GM12892 (cell line): ENCODE results near the gene KIAA1755.
"Not testable (repeated sequence)": the region's sequence is repeated elsewhere in the genome, so short reads cannot be mapped to it uniquely, and the experiment has no call there.

Experiments
- DNase-seq: peaks from one replicate; pipeline ENCODE4 v3.0.0; 2011; ENCODE audit not compliant: insufficient read length
- FAIRE-seq: peaks from 2 replicates; lab custom pipeline; 2011; peaks lifted over from hg19 to GRCh38; lab: Jason Lieb, UNC
- POLR2A ChIP-seq: IDR thresholded peaks from 2 replicates; pipeline ENCODE4 v1.6.1; 2011; ENCODE audit warnings: low read depth, low read length, control low read depth
- POLR2AphosphoS5 ChIP-seq: IDR thresholded peaks from 2 replicates; pipeline ENCODE4 v1.6.1; 2011; ENCODE audit warnings: low read depth, low read length, control low read depth
- TAF1 ChIP-seq: IDR thresholded peaks from 2 replicates; pipeline ENCODE4 v1.6.1; 2011; ENCODE audit warnings: low read depth, mild to moderate bottlenecking, control low read depth, low read length, borderline replicate concordance

KIAA1755 gene

DNA sequence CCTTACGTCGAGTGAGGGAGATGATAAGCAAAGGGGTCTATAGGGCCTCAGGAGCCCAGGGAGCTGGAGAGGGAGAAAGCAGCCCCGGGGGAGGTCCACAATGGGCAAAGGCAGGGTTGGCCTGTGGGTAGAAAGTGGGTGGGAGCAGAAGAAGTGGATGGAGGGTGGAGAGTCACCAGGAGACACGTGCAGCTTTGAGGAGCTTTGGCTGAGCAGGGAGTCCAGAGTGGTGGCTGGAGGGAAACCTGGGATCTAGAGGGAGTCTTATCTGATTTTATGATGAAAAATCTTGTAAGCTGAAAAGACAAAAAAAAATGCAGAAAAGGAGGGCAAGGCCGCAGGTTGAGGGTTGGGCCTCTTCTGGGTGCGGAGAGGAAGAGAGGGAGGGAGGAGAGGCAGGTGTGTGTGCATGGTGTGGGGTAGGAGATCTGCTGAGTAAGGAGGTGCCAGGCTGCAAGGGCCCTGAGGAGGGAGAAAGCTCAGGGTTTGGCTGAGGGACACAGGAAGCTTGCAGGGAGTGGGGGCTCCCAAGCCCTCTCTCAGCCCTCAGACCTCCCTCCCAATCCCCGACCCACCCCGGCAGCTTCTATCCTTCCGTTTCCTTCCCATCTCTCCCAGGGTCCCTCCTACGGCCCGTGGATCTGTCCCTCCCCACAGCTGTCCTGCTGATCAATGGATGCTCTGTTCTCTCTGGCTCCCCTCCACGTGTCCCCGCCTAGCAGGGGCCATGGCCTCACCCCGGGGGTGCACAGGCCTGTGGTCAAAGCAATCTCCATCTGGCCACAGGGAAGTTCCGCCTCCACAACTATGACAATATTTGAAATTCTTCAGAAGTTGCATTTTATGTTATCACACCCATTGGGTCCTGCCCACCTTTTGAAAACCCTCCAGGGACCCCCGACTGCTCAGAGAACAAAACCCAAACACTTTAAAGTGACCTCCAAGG, 26.3 kb upstream of the KIAA1755 start:
- TF ChIP-seq POLR2AphosphoS5: no peak
- no peak for TF ChIP-seq POLR2A
- no peak for TF ChIP-seq TAF1
- no peak for FAIRE-seq
- no peak for DNase-seq

DNA sequence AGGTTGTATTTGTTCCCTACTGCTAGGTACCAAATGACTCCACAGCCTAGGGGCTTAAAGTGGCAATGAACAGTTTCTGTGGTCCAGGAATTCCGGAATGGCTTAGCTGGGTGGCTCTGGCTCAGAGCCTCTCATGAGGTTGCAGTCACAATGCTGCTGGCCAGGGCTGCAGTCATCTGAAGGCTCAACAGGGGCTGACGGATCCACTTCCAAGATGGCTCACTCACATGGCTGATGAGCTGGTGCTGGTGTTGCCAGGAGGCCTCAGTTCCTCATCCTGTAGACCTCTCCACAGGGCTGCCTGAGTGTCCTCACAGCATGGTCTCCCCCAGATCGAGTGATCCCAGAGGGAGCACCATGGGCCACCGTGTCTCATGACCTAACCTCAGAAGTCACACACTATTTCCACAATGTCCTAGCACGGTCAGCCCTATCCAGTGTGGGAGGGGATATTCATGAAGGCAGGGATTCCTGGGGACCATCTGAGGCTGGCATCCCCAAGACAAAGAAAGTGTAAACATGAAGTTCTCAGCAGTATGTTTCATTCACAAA, 24.4 kb upstream of the KIAA1755 start:
- TF ChIP-seq TAF1 (no peak), POLR2A (no peak), POLR2AphosphoS5 (no peak)
- DNase-seq: no peak
- FAIRE-seq: no peak

DNA sequence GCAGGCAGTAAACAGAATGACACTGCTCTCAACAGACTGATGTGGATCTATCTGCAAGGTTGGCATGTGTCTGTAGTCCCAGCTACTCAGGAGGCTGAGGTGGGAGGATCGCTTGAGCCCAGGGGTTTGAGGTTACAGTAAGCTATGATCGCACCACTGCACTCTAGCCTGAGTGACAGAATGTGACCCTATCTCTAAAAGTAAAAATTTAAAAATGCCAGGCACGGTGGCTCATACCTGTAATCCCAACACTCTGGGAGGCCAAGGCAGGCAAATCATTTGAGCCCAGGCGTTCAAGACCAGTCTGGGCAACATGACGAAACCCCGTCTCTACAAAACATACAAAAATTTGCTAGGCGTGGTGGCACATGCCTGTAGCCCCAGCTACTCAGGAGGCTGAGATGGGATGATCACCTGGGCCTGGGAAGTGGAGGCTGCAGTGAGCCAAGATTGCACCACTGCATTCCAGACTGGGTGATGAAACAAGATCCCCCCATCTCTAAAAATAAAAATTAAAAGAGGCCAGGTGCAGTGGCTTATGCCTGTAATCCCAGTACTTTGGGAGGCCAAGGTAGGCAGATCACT, 23.6 kb upstream of the KIAA1755 start:
- DNase-seq, FAIRE-seq: not testable (repeated sequence)

- TF ChIP-seq POLR2A: no peak
- no peak for TF ChIP-seq POLR2AphosphoS5
- TF ChIP-seq TAF1: no peak
- DNase-seq: no peak
- FAIRE-seq: no peak
These were observed 22.7 kb upstream of the KIAA1755 start for GRCh38 chr20:38283236-38283635.

GRCh38 chr20:38281176-38281915, 20.8 kb upstream of the KIAA1755 start:
- DNase-seq, FAIRE-seq: not testable (repeated sequence)

DNA sequence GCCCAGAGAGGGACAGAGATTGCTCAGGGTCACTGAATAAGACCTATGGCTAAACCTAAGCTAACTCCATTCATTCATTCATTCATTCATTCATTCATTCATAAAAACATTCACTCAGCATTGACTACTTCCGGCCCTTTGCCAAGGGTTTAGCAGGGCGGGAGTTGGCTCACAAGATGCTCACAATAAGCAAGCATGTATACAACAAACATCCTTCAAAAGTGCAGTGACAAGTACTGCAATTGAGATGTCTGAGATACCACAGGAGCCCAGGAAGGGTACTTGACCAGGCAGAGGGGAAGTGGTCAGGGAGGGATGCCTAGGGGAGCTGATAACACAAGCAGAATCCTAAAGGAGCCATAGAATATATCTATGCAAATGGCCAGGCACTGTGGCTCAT, 18.2 kb upstream of the KIAA1755 start:
- TF ChIP-seq TAF1 (no peak), POLR2AphosphoS5 (no peak), POLR2A (no peak)
- FAIRE-seq (no peak), DNase-seq (no peak)

GRCh38 chr20:38278131-38278530, 17.6 kb upstream of the KIAA1755 start:
- DNase-seq: no peak
- FAIRE-seq: no peak
- TF ChIP-seq POLR2AphosphoS5: no peak
- TF ChIP-seq POLR2A: no peak

DNA sequence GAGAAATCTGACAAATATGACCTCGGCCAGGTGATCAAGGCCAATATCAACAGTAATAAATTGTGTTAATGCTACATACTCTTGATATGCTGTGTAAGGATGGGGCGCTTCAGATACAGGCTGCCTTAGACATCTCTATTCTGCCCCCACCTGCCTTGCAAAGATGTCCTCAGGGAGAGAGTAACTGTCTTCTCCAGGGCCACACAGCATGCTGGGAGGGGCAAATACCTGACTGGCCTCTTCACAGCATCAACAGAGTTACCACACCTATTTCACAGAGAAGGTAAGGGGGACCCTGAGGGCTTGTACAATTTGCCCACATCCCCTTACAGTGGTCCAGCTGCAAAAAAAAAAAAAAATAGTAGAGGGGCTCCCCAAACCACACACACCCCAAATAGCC, 17.2 kb upstream of the KIAA1755 start:
- DNase-seq (no peak), FAIRE-seq (no peak)
- TF ChIP-seq POLR2A (no peak), TAF1 (no peak), POLR2AphosphoS5 (no peak)

DNA sequence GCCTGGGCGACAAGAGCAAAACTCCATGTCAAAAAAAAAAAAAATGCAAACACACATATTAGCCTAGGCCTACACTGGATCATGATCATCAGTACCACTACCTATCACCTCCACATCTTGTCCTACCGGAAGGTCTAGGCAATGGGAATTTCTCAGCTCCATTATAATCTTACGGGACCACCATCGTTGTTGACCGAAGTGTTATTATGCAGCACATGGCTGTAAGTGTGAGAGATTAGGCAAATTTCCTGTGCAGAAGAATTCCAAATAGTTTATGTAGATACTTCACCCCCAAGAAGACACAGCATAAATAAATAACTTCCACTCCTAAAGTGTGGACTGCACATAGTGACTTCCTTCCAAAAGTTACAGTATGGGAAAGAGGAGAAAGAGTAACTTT, 16.8 kb upstream of the KIAA1755 start:
- TF ChIP-seq POLR2AphosphoS5 (no peak), POLR2A (no peak)
- FAIRE-seq (no peak), DNase-seq (no peak)

DNA sequence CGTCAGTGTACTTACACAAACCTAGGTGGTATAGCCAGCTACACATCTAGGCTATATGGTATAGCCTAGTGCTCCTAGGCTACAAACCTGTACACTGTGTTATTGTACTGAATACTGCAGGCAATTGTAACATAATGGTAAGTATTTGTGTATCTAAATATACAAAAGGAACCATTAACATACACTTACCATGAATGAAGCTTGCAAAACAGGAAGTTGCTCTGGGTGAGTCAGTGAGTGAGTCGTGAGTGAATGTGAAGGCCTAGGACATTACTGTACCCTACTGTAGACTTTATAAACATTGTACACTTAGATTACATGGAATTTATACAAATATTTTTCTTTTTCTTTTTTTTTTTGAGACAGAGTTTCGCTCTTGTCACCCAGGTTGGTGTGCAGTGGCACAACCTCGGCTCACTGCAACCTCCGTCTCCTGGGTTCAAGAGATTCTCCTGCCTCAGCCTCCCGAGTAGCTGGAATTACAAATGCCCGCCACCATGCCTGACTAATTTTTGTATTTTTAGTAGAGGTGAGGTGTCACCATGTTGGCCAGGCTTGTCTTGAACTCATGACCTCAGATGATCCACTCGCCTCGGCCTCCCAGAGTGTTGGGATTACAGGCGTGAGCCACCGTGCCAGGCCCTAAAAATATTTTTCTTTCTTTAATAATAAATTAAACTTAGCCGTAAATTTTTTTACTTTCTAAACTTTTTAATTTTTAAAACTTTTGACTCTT, 15.4 kb upstream of the KIAA1755 start:
- FAIRE-seq (no peak), DNase-seq (no peak)
- TF ChIP-seq TAF1 (no peak), POLR2AphosphoS5 (no peak), POLR2A (no peak)

DNA sequence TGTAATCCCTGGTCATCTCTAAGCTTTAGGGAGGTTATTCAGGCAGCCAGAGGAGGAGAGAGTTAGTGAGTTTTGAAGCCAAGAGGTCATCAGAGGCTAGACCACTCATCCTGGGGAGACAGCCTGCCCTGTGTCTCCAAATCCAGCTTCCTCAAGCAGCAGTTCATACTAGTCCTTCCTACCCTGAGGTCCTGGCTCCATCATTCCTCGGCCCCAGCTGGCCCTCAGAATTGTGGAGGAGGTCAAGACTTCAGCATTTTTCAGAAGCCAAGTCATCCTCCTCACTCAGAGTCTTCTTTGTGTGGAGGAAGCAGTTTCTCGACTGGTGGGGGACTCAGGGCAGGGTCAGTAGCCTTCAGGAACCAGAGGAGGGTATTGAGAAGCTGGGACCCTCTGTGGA, 12.4 kb upstream of the KIAA1755 start:
- DNase-seq (no peak), FAIRE-seq (no peak)
- no peak for TF ChIP-seq POLR2A
- no peak for TF ChIP-seq POLR2AphosphoS5
- TF ChIP-seq TAF1: no peak
